ENCODE measurements around the gene ABCB6. TPM values are rescaled to one million over a fixed set of nuclear protein-coding genes. Genes with fewer than 3 reads are reported as not detected.

ABCB6 gene
- polyA plus RNA-seq, 1 donor (not counting 4 experiments of a cell fraction or from before 2014, with no cell fraction given) = 10.5 TPM

- H3K36me3 ChIP-seq (ENCODE audit: control insufficient read depth in 2 of 2, extremely low read depth in 1 of 2, insufficient read depth in 2 of 2, low read length in 2 of 2) = peaks cover 21 to 29% of the 10 kb centered on the region in 2 experiments
- H4K20me1 ChIP-seq (ENCODE audit: control insufficient read depth, extremely low read depth, insufficient read depth, low read length) = no peaks in the 10 kb centered on the region
- TF ChIP-seq EZH2 (IDR thresholded peaks at IDR 0.05; ENCODE audit: low read length) (no peak), CTCF (optimal IDR thresholded peaks at IDR 0.05 in 1 of 3, IDR thresholded peaks at IDR 0.05 in 1 of 3, conservative IDR thresholded peaks at IDR 0.05 in 1 of 3; ENCODE audit: extremely low read depth in 1 of 3, insufficient read depth in 2 of 3, low read length in 3 of 3) (no peak)
- H2AFZ ChIP-seq (ENCODE audit: control insufficient read depth, low read length) = no peak overlapping the region
- dilution Hi-C loops (cut with MboI; ENCODE audit: extremely low pct_ligation_motif_present, low sequenced_read_pairs) = no loop called here
- H3K9ac ChIP-seq (ENCODE audit: control insufficient read depth, extremely low read depth, insufficient read depth, low read length) = no peak overlapping the region
- no peaks in the 10 kb centered on the region for H3K9me3 ChIP-seq (ENCODE audit: control insufficient read depth, low read depth, low read length)
- peaks cover 2% of the 10 kb centered on the region for H3K9me1 ChIP-seq (ENCODE audit: control insufficient read depth, extremely low read depth, insufficient read depth, low read length)
- no peak overlapping the region for H3K4me2 ChIP-seq (ENCODE audit: control insufficient read depth, extremely low read depth, insufficient read depth, low read depth, low read length)
- DNase-seq (ENCODE audit: low read depth, low spot score) = no peak
- peaks cover 14% of the 10 kb centered on the region for H3K4me1 ChIP-seq (ENCODE audit: control insufficient read depth, extremely low read depth, insufficient read depth, low read length)
- no peak overlapping the region for H3K27ac ChIP-seq (ENCODE audit: control insufficient read depth, insufficient read depth, low read length)
- H3K4me3 ChIP-seq (ENCODE audit: control insufficient read depth in 2 of 3, extremely low read depth in 1 of 3, insufficient read depth in 2 of 3, low read depth in 1 of 3, low read length in 3 of 3) = no peak overlapping the region
- FAIRE-seq = no peak
- H3K27me3 ChIP-seq (ENCODE audit: control insufficient read depth, extremely low read depth, insufficient read depth, low read length) = no peaks in the 10 kb centered on the region
- peaks cover 16% of the 10 kb centered on the region for H3K79me2 ChIP-seq (ENCODE audit: control insufficient read depth, insufficient read depth, low read length)
Observed at GRCh38 chr2:219180961-219181360, 37.8 kb downstream of the ABCB6 start.

- no peak overlapping the region for H3K9ac ChIP-seq (ENCODE audit: control insufficient read depth, extremely low read depth, insufficient read depth, low read length)
- no peaks in the 10 kb centered on the region for H3K9me3 ChIP-seq (ENCODE audit: control insufficient read depth, low read depth, low read length)
- peaks cover 19% of the 10 kb centered on the region for H3K79me2 ChIP-seq (ENCODE audit: control insufficient read depth, insufficient read depth, low read length)
- no peak for TF ChIP-seq EZH2 (IDR thresholded peaks at IDR 0.05; ENCODE audit: low read length)
- TF ChIP-seq CTCF (optimal IDR thresholded peaks at IDR 0.05 in 1 of 3, IDR thresholded peaks at IDR 0.05 in 1 of 3, conservative IDR thresholded peaks at IDR 0.05 in 1 of 3; ENCODE audit: extremely low read depth in 1 of 3, insufficient read depth in 2 of 3, low read length in 3 of 3) = no peak
- H3K4me1 ChIP-seq (ENCODE audit: control insufficient read depth, extremely low read depth, insufficient read depth, low read length) = peaks cover 20% of the 10 kb centered on the region
- peaks cover 2% of the 10 kb centered on the region for H3K9me1 ChIP-seq (ENCODE audit: control insufficient read depth, extremely low read depth, insufficient read depth, low read length)
- DNase-seq (ENCODE audit: low read depth, low spot score) (no peak), FAIRE-seq (no peak)
- peak overlapping the region; percentile 86 for H3K4me2 ChIP-seq (ENCODE audit: control insufficient read depth, extremely low read depth, insufficient read depth, low read depth, low read length)
- no peak overlapping the region for H2AFZ ChIP-seq (ENCODE audit: control insufficient read depth, low read length)
- H4K20me1 ChIP-seq (ENCODE audit: control insufficient read depth, extremely low read depth, insufficient read depth, low read length) = no peaks in the 10 kb centered on the region
- H3K27me3 ChIP-seq (ENCODE audit: control insufficient read depth, extremely low read depth, insufficient read depth, low read length) = no peaks in the 10 kb centered on the region
- no peak overlapping the region for H3K27ac ChIP-seq (ENCODE audit: control insufficient read depth, insufficient read depth, low read length)
- dilution Hi-C loops (cut with MboI; ENCODE audit: extremely low pct_ligation_motif_present, low sequenced_read_pairs) = no loop called here
- no peak overlapping the region for H3K4me3 ChIP-seq (ENCODE audit: control insufficient read depth in 2 of 3, extremely low read depth in 1 of 3, insufficient read depth in 2 of 3, low read depth in 1 of 3, low read length in 3 of 3)
- peaks cover 21 to 31% of the 10 kb centered on the region in 2 experiments for H3K36me3 ChIP-seq (ENCODE audit: control insufficient read depth in 2 of 2, extremely low read depth in 1 of 2, insufficient read depth in 2 of 2, low read length in 2 of 2)
Observed at GRCh38 chr2:219179601-219180465, 38.9 kb downstream of the ABCB6 start.
